GM19035 (cell line): ENCODE results near the gene SHB.
A peak's percentile ranks its signal among the peaks of the same experiment; 100 is the strongest.

ENCODE experiments used
- ATAC-seq: cut with Tn5 transposase; IDR thresholded peaks from one replicate; pipeline ENCODE4 v1.9.1; 2021; ENCODE audit not compliant: unreplicated experiment

Gene SHB

GRCh38 chr9:37923118-37923795 lies 145.8 kb downstream of the SHB start:
- ATAC-seq, result no peak

- ATAC-seq, result no peak
Measured at GRCh38 chr9:37922363-37923117, 146.5 kb downstream of the SHB start.

GRCh38 chr9:37921546-37922300 lies 147.3 kb downstream of the SHB start:
- ATAC-seq, result no peak

GRCh38 chr9:37921168-37921510 lies 147.9 kb downstream of the SHB start:
- no peak for ATAC-seq

- no peak for ATAC-seq
Measured at GRCh38 chr9:37920471-37921167, 148.4 kb downstream of the SHB start.

GRCh38 chr9:37919956-37920335 lies 149.1 kb downstream of the SHB start:
- ATAC-seq, result no peak

GRCh38 chr9:37919246-37919955 lies 149.6 kb downstream of the SHB start:
- ATAC-seq, result no peak

- no peak for ATAC-seq
Measured at GRCh38 chr9:37918665-37919170, 150.3 kb downstream of the SHB start.

GRCh38 chr9:37917801-37918664 lies 151.0 kb downstream of the SHB start:
- ATAC-seq, result no peak

- no peak for ATAC-seq
Measured at GRCh38 chr9:37917313-37917731, 151.7 kb downstream of the SHB start.

- no peak for ATAC-seq
Measured at GRCh38 chr9:37916471-37917312, 152.3 kb downstream of the SHB start.

- ATAC-seq, result no peak
Measured at GRCh38 chr9:37915911-37916470, 153.0 kb downstream of the SHB start.

GRCh38 chr9:37914701-37915358 lies 154.2 kb downstream of the SHB start:
- ATAC-seq, result no peak

- ATAC-seq, result no peak
Measured at GRCh38 chr9:37914154-37914551, 154.9 kb downstream of the SHB start.

- peak; percentile 73 for ATAC-seq
Measured at GRCh38 chr9:37913480-37914153, 155.4 kb downstream of the SHB start.

- no peak for ATAC-seq
Measured at GRCh38 chr9:37911271-37911681, 157.8 kb downstream of the SHB start.

GRCh38 chr9:37910271-37910670 lies 158.8 kb downstream of the SHB start:
- no peak for ATAC-seq
